Hepatocyte (in vitro differentiated cells): ENCODE data around the gene GPR152. TPM values are rescaled to one million over a fixed set of nuclear protein-coding genes. Genes with fewer than 3 reads are reported as not detected.

Source experiments
- DNase-seq: peaks from one replicate; pipeline ENCODE4 v3.0.0-alpha.2; 2016; ENCODE audit warnings: low spot score
- H2AFZ ChIP-seq: fragments of 200-600 bp; sonication (generic); 2 replicates; pipeline ENCODE4 v1.6.0; 2016; ENCODE audit warnings: antibody characterized with exemption, mild to moderate bottlenecking
- H3K27ac ChIP-seq: fragments of 200-600 bp; sonication (generic); 2 replicates; pipeline ENCODE4 v1.5.1; 2016; ENCODE audit warnings: mild to moderate bottlenecking
- H3K27me3 ChIP-seq: fragments of 200-600 bp; sonication (generic); 2 replicates; pipeline ENCODE4 v1.6.1; 2016
- H3K36me3 ChIP-seq: fragments of 200-600 bp; sonication (generic); replicated peaks from 2 replicates; pipeline ENCODE4 v1.5.1; 2016; ENCODE audit warnings: low read depth; ENCODE audit not compliant: insufficient read depth
- H3K4me1 ChIP-seq: fragments of 200-600 bp; sonication (generic); 2 replicates; pipeline ENCODE4 v1.5.1; 2016; ENCODE audit warnings: mild to moderate bottlenecking, moderate library complexity; ENCODE audit not compliant: insufficient read depth
- H3K4me2 ChIP-seq: fragments of 200-600 bp; sonication (generic); 2 replicates; pipeline ENCODE4 v1.6.0; 2016
- H3K4me3 ChIP-seq: fragments of 200-600 bp; sonication (generic); 2 replicates; pipeline ENCODE4 v1.5.1; 2016; ENCODE audit warnings: mild to moderate bottlenecking
- H3K79me2 ChIP-seq: fragments of 200-600 bp; sonication (generic); 2 replicates; pipeline ENCODE4 v1.6.0; 2017; ENCODE audit warnings: mild to moderate bottlenecking
- H3K9me2 ChIP-seq: fragments of 200-600 bp; sonication (generic); replicated peaks from 2 replicates; pipeline ENCODE4 v1.6.0; 2017; ENCODE audit warnings: mild to moderate bottlenecking; ENCODE audit not compliant: insufficient read depth
- H3K9me3 ChIP-seq: fragments of 200-600 bp; sonication (generic); 2 replicates; pipeline ENCODE4 v1.5.1; 2016; ENCODE audit warnings: low read depth, mild to moderate bottlenecking
- H4K20me1 ChIP-seq: fragments of 200-600 bp; sonication (generic); 2 replicates; pipeline ENCODE4 v1.6.0; 2016; ENCODE audit warnings: mild to moderate bottlenecking; ENCODE audit not compliant: insufficient read depth, poor library complexity, severe bottlenecking
- CTCF ChIP-seq: fragments of 200-600 bp; sonication (generic); IDR thresholded peaks from 2 replicates; pipeline ENCODE4 v1.5.1; 2016; ENCODE audit warnings: antibody characterized with exemption, mild to moderate bottlenecking; ENCODE audit not compliant: poor library complexity
- EZH2 ChIP-seq: fragments of 200-600 bp; sonication (generic); IDR thresholded peaks from 2 replicates; pipeline ENCODE4 v1.6.1; 2016; ENCODE audit warnings: antibody characterized with exemption, mild to moderate bottlenecking, borderline replicate concordance
- EZH2phosphoT487 ChIP-seq: fragments of 200-600 bp; sonication (generic); IDR thresholded peaks from one replicate; pipeline ENCODE4 v1.6.1; 2018; ENCODE audit warnings: antibody characterized with exemption, mild to moderate bottlenecking, low read depth, moderate library complexity; ENCODE audit not compliant: unreplicated experiment, severe bottlenecking
- WGBS: methylation state at CpG from one replicate; pipeline ENCODE4 v1.1.6; 2016; ENCODE audit warnings: low lambda C conversion rate; ENCODE audit errors: missing lambda C conversion rate; 5-methylcytosine and 5-hydroxymethylcytosine counted together
- polyA plus RNA-seq: library from polyadenylated mRNA; unstranded; fragments of >200 nt; fragmentation: Nextera tagmentation; extraction: Ambion mirVana; gene quantifications from 2 replicates; pipeline ENCODE4 v1.2.1, GENCODE V29; 2016
- total RNA-seq: library from RNA; depleted of rRNA; stranded (reverse); fragments of >200 nt; gene quantifications from 2 replicates; pipeline ENCODE4 v1.2.3, GENCODE V29; 2014

Gene GPR152
- total and polyA plus RNA-seq, 2 experiments from 2014 or later = not detected

GRCh38 chr11:67419325-67420049, 33.0 kb downstream of the GPR152 start:
- Histone ChIP-seq H3K79me2 (no peaks in the 10 kb centered on the region), H3K27ac (no peak overlapping the region), H3K36me3 (no peaks in the 10 kb centered on the region), H4K20me1 (no peaks in the 10 kb centered on the region), H3K4me2 (peak overlapping the region; percentile 94), H3K4me1 (peaks cover 14% of the 10 kb centered on the region), H3K27me3 (no peaks in the 10 kb centered on the region), H3K9me2 (no peaks in the 10 kb centered on the region), H3K9me3 (no peaks in the 10 kb centered on the region), H2AFZ (no peak overlapping the region), H3K4me3 (no peak overlapping the region)
- DNase-seq = no peak
- WGBS = 94% methylated on average over 21 of the region's 21 CpGs
- TF ChIP-seq EZH2 (no peak), EZH2phosphoT487 (no peak), CTCF (no peak)

DNA sequence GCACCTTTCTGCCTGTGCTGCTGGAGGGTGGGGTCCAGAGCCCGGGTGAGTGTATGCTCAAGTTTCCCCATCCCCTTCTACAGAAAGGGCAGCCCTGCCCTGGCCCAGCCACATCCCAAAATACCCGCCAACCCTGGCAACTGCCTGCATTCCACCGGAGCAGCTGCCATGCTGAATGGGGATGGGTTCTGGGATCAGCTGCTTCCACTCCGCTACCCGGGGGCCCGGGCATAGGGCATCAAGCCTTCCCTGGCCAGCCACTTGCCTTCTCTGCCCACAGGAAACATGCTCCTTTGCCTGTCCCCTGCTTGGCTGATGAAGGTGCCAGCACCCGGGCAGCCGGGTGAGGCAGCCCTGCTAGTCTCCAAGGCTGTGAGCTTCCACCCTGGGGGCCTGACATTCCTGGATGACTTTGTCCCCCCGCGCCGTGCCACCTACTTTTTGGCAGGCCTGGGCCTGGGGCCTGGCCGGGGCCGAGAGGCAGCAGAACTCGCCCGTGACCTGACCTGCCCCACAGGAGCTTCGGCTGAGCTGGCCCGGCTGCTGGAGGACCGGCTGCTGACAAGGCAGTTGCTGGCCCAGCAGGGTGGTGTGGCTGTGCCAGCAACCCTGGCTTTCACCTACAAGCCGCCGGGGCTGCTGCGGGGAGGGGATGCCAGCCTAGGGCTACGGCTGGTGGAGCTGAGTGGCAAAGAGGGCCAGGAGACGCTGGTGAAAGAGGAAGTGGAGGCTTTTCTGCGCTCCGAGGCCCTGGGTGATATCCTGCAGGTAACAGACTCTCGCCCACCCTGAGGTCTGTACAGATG, 33.9 kb downstream of the GPR152 start:
- H3K9me3 ChIP-seq = no peaks in the 10 kb centered on the region
- no peak for DNase-seq
- 93% methylated on average over 26 of the region's 26 CpGs for WGBS

GRCh38 chr11:67417425-67417824, 35.1 kb downstream of the GPR152 start:
- no peaks in the 10 kb centered on the region for H3K9me2 ChIP-seq
- H3K4me3 ChIP-seq = no peak overlapping the region
- H3K79me2 ChIP-seq = no peaks in the 10 kb centered on the region
- no peaks in the 10 kb centered on the region for H3K36me3 ChIP-seq
- no peaks in the 10 kb centered on the region for H3K9me3 ChIP-seq
- no peak for DNase-seq
- no peak overlapping the region for H3K27ac ChIP-seq
- peaks cover 14% of the 10 kb centered on the region for H3K4me1 ChIP-seq
- no peaks in the 10 kb centered on the region for H4K20me1 ChIP-seq
- TF ChIP-seq EZH2 = no peak
- TF ChIP-seq EZH2phosphoT487 = no peak
- TF ChIP-seq CTCF = no peak
- H2AFZ ChIP-seq = no peak overlapping the region
- H3K27me3 ChIP-seq = no peaks in the 10 kb centered on the region
- no peak overlapping the region for H3K4me2 ChIP-seq
- WGBS = 86% methylated on average over 12 of the region's 12 CpGs

More for the DNA sequence above, 33.9 kb downstream of the GPR152 start:
- H2AFZ ChIP-seq = no peak overlapping the region
- H3K79me2 ChIP-seq = no peaks in the 10 kb centered on the region
- no peaks in the 10 kb centered on the region for H4K20me1 ChIP-seq
- H3K36me3 ChIP-seq = no peaks in the 10 kb centered on the region
- H3K4me2 ChIP-seq = no peak overlapping the region
- H3K4me1 ChIP-seq = peaks cover 14% of the 10 kb centered on the region
- TF ChIP-seq EZH2phosphoT487 (no peak), EZH2 (no peak), CTCF (no peak)
- no peak overlapping the region for H3K27ac ChIP-seq
- no peaks in the 10 kb centered on the region for H3K9me2 ChIP-seq
- H3K27me3 ChIP-seq = no peaks in the 10 kb centered on the region
- H3K4me3 ChIP-seq = no peak overlapping the region
